Psoas muscle (tissue), 8 donors: ENCODE measurements around the gene USP43. TPM values are rescaled to one million over a fixed set of nuclear protein-coding genes. Genes with fewer than 3 reads are reported as not detected.
"Not testable (repeated sequence)": the region's sequence is repeated elsewhere in the genome, so short reads cannot be mapped to it uniquely, and the experiment has no call there.

Source experiments
- ATAC-seq, 4 donors: fragments of 200-7000 bp; cut with Tn5 transposase; one replicate each; pipeline ENCODE4 v1.9.1; 2020; ENCODE audit warnings: moderate library complexity in 3 of 4, mild to moderate bottlenecking in 2 of 4
- DNase-seq, 2 donors: peaks; one replicate each; pipeline ENCODE4 v3.0.0-alpha.2; 2020
- H3K27ac ChIP-seq: fragments of 200-600 bp; one replicate; pipeline ENCODE4 v1.8.0; 2022
- H3K27me3 ChIP-seq, 3 donors: fragments of 200-600 bp in 1 of 3; one replicate each; pipeline versions ENCODE4 v1.6.1 to v1.8.0; 2013 to 2022; ENCODE audit warnings: low read length in 2 of 3, mild to moderate bottlenecking in 2 of 3, moderate library complexity in 1 of 3; ENCODE audit not compliant: insufficient read depth in 3 of 3
- H3K36me3 ChIP-seq, 2 donors: fragments of 200-600 bp in 1 of 2; one replicate each; pipeline versions ENCODE4 v1.6.1 to v1.8.0; 2013 to 2022; ENCODE audit warnings: low read depth in 1 of 2, mild to moderate bottlenecking in 1 of 2, moderate library complexity in 1 of 2; ENCODE audit not compliant: insufficient read depth in 1 of 2
- H3K4me1 ChIP-seq: fragments of 200-600 bp; one replicate; pipeline ENCODE4 v1.8.0; 2022
- H3K4me3 ChIP-seq: fragments of 200-600 bp; one replicate; pipeline ENCODE4 v1.8.0; 2022; ENCODE audit warnings: mild to moderate bottlenecking
- H3K9me3 ChIP-seq: fragments of 200-600 bp; one replicate; pipeline ENCODE4 v1.8.0; 2022
- WGBS, 3 donors: extraction: QIAGEN DNeasy Blood & Tissue Kit; methylation state at CpG; one replicate each; pipeline versions ENCODE4 v1.1.6 to v1.1.7; 2013; 5-methylcytosine and 5-hydroxymethylcytosine counted together
- intact Hi-C, 2 donors: fragments of 100-400 bp; cut with DNase I; formaldehyde crosslinking; loops; one replicate each; pipeline versions ENCODE4 v1.11.0 to v1.14.2; 2022
- polyA plus RNA-seq, 3 donors: library from polyadenylated mRNA; stranded (reverse); fragments of 200-250 nt; gene quantifications; one replicate each; pipeline ENCODE4 v1.2.3, GENCODE V29; 2013
- total RNA-seq, 4 donors: library from RNA; stranded (reverse); fragmentation: NEBNext Ultra II Directional in 2 of 4; extraction: Animal tissue kit (Norgen Biotek cat#: 25700) in 2 of 4; gene quantifications; one replicate each; pipeline versions ENCODE4 v1.2.1 to v1.2.4, GENCODE V29; 2021 to 2023
- TF ChIP-seq, protein P1 (sequence below): fragments of 200-600 bp; IDR thresholded peaks from one replicate; pipeline ENCODE4 v1.8.0; 2022; ENCODE audit warnings: antibody characterized with exemption
- donor health status: healthy with polysubstance abuse.
- donor health status: DM: no; HTN: no; CAD: no; lungs with moderate emphysema.
- donor health status: Bipolar disorder and iron deficiency.
- donor health status: healthy.
- donor health status: DM: yes; HTN: yes; CAD: no.
- donor health status: DM: no; HTN: no; CAD: no.
- donor health status: DM: no; HTN: no; CAD: no.
- donor health status: DM: yes; HTN: yes; CAD: no.

The USP43 gene
- total and polyA plus RNA-seq, 7 donors = 0.01 to 0.06 (median 0.04) TPM; not detected in 4

DNA sequence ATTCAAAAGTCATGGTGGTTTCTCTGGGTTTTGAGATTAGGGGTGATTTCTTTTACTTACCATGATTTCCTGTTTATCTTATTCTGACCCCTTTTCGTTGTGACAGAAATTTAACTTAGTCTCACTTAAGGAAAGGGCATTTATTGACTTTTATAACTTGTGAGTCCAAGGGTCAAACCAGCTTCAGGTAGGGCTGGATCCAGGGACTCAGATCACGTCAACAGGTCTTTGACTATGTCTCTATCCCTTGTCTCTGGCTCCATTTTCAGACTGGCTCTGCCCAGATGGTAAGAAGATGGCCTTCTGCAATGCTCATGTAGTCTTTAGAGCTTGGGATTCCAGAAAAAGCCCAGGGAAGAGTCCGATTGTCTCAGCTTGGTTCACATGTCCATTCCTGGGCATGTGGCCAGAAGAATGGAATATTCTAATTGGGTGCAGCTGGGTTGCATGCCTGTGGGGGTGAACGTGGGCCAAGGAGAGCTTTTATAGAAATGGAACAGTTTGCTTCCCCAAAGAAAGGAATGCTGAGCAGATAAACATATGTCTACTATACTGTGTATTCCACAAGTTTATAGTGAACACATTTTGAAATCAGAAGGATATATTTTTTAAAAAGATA lies 13.4 kb downstream of the USP43 start:
- intact Hi-C loops = no loop called here
- peaks cover 0 to 1% (median 0%) of the 10 kb centered on the region in 3 donors for H3K27me3 ChIP-seq
- H3K4me3 ChIP-seq = no peak overlapping the region
- H3K4me1 ChIP-seq = no peaks in the 10 kb centered on the region
- no peak overlapping the region for H3K27ac ChIP-seq
- H3K9me3 ChIP-seq = peaks cover 3% of the 10 kb centered on the region
- ATAC-seq (no peak), DNase-seq (no peak)
- H3K36me3 ChIP-seq = no peaks in the 10 kb centered on the region
- whole genome bisulfite sequencing, 3 donors = 40 to 44% (median 42%) methylated on average over 4 of the region's 4 CpGs
- TF ChIP-seq, protein P1, sequence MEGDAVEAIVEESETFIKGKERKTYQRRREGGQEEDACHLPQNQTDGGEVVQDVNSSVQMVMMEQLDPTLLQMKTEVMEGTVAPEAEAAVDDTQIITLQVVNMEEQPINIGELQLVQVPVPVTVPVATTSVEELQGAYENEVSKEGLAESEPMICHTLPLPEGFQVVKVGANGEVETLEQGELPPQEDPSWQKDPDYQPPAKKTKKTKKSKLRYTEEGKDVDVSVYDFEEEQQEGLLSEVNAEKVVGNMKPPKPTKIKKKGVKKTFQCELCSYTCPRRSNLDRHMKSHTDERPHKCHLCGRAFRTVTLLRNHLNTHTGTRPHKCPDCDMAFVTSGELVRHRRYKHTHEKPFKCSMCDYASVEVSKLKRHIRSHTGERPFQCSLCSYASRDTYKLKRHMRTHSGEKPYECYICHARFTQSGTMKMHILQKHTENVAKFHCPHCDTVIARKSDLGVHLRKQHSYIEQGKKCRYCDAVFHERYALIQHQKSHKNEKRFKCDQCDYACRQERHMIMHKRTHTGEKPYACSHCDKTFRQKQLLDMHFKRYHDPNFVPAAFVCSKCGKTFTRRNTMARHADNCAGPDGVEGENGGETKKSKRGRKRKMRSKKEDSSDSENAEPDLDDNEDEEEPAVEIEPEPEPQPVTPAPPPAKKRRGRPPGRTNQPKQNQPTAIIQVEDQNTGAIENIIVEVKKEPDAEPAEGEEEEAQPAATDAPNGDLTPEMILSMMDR = no peak

DNA sequence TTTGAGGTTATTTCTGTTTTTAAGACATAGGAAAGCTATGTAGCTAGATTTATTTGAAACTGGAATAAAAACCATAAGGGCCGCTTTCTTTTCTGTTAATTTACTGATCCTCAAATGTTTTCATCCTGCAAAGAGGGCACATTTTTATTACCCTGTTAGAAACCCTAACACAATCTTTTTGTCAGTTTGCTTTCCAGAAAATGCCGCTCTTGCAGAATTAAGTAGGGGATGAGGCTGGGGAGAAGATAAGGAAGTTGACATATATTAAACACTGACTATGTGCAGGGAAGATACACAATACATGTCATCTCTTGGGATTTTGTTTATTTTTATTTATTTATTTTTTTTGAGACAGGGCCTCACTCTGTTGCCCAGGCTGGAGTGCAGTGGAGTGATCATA lies 15.7 kb downstream of the USP43 start:
- Histone ChIP-seq H3K4me3 (no peak overlapping the region), H3K36me3 (no peaks in the 10 kb centered on the region), H3K27me3 (peaks cover 0 to 1% (median 0%) of the 10 kb centered on the region in 3 donors), H3K4me1 (no peaks in the 10 kb centered on the region), H3K27ac (no peak overlapping the region), H3K9me3 (peaks cover 3% of the 10 kb centered on the region)
- DNase-seq (no peak), ATAC-seq (no peak)
- TF ChIP-seq, protein P1 = no peak
- 91 to 96% (median 95%) methylated on average over 2 of the region's 2 CpGs for WGBS, 3 donors
- intact Hi-C loops = no loop called here

DNA sequence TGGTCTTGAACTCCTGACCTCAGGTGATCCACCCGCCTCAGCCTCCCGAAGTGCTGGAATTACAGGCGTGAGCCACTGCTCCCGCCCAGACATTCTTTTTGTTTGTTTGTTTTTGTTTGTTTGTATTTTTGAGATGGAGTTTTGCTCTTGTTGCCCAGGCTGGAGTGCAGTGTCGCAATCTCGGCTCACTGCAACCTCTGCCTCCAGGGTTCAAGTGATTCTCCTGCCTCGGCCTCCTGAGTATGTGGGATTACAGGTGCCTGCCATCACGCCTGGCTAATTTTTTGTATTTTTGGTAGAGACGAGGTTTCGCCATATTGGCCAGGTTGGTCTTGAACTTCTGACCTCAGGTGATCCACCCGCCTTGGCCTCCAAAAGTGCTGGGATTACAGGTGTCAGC lies 18.2 kb downstream of the USP43 start:
- H3K4me1 ChIP-seq, ATAC-seq, H3K27ac ChIP-seq, H3K4me3 ChIP-seq, H3K27me3 ChIP-seq, DNase-seq, H3K36me3 ChIP-seq, H3K9me3 ChIP-seq, intact Hi-C loops: not testable (repeated sequence)
- WGBS, 3 donors = 92 to 95% (median 94%) methylated on average over 11 of the region's 11 CpGs

DNA sequence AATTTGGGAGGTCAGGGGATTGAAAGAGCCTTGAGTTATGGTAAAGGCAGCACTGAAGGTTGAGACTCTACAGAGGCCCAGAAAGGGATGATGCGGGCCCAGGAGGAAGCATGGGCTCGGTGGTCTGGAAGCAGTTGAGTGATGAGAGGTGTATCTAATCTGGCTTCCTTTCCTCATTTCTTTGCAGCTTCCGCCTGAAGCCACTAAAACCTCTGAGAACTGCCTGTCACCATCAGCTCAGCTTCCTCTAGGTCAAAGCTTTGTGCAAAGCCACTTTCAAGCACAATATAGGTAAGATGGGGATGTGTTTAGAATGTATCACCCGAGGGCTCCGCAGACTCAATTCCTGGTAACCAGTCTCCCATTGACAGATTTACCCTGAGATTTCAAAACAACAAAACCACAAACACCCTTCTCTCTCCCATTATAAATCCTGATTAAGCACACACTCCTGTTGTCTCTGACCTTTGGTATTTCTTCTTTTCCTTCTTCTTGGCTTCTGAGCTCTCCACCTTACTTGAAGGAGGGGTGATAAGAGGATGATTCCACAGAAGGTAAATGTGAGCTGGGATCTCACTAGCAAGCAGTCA lies 21.2 kb downstream of the USP43 start:
- intact Hi-C loops = no loop called here
- no peak for DNase-seq
- H3K27me3 ChIP-seq = peaks cover 0 to 5% (median 0%) of the 10 kb centered on the region in 3 donors
- TF ChIP-seq, protein P1 = no peak
- ATAC-seq = no peak
- no peaks in the 10 kb centered on the region for H3K36me3 ChIP-seq
- 64 to 71% (median 66%) methylated on average over 5 of the region's 5 CpGs for WGBS, 3 donors
- H3K9me3 ChIP-seq = no peaks in the 10 kb centered on the region
- no peaks in the 10 kb centered on the region for H3K4me1 ChIP-seq
- H3K27ac ChIP-seq = no peak overlapping the region
- no peak overlapping the region for H3K4me3 ChIP-seq

DNA sequence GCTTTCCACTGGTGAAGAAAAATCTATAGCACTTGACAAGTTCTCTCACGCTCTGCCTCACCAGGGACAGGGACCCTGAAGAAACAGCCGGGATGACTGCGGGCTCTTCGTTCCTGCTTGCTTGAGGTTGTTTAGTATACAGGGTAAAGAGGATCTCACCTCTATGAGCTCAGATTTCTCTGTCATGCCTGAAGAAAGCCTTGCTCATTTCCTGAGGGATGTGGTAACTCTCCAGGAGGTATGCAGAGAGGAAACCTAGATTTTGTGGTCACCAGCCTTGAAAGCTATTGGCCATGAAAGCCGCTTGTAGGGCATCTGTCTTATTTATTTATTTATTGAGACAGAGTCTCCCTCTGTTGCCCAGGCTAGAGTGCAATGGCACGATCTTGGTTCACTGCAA lies 23.2 kb downstream of the USP43 start:
- 67 to 74% (median 69%) methylated on average over 6 of the region's 6 CpGs for WGBS, 3 donors
- H3K27ac ChIP-seq = no peak overlapping the region
- ATAC-seq (no peak), DNase-seq (no peak)
- TF ChIP-seq, protein P1 = no peak
- intact Hi-C loops = no loop called here
- no peak overlapping the region for H3K4me3 ChIP-seq
- peaks cover 0 to 5% (median 0%) of the 10 kb centered on the region in 3 donors for H3K27me3 ChIP-seq
- H3K36me3 ChIP-seq = no peaks in the 10 kb centered on the region
- no peaks in the 10 kb centered on the region for H3K9me3 ChIP-seq
- no peaks in the 10 kb centered on the region for H3K4me1 ChIP-seq
